ENCODE measurements around the gene DDT.
A peak's percentile ranks its signal among the peaks of the same experiment; 100 is the strongest.
"Not testable (repeated sequence)": the region's sequence is repeated elsewhere in the genome, so short reads cannot be mapped to it uniquely, and the experiment has no call there.

The DDT gene

GRCh38 chr22:23974345-23974744 is at the start of gene DDT:
Gene DDT, minus strand, starts transcription at chr22:23974441. Its CDS starts 27 bp downstream, at chr22:23974414.
- DNase-seq = not testable (repeated sequence)

DNA sequence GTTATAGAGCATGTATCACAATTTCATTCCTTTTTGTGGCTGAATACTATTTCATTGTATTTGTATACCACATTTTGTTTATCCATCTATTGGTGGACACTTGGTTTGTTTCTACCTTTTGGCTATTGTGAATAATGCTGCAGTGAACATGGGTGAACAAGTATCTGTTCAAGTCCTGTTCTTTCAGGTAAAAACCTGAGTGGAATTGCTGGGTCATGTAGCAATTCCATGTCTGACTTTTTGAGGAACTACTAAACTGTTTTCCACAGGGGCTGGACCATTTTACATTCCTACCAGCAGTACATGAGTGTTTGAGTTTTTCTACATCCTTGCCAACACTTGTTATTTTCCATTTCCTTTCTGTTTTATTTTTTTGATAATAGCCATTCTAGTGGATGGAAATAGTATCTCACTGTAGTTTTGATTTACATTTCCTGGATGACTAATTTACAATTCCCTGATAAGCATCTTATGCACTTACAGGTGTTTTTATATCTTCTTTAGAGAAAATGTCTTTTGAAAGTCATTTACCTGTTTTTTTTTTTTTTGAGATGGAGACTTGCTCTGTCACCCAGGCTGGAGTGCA is 49.1 kb upstream of the DDT start:
- DNase-seq = no peak

DNA sequence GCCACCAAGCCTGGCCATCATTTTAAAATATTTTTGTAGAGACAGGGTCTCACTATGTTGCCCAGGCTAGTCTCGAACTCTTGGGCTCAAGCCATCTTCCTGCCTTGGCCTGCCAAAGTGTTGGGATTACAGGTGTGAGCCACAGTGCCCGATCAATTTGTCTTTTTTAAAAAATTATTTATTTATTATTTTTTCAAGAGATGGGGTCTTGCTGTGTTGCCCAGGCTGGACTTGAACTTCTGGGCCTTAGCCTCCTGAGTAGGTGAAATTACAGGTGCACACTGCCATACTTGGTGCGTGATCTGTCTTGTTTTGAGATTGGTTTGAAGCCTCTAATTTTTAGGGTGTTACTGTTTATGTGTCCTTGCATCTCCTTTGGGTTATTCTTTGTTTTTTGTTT is 47.1 kb upstream of the DDT start:
- DNase-seq = no peak

- DNase-seq = no peak
Observed at GRCh38 chr22:24016156-24016555, 41.9 kb upstream of the DDT start.

GRCh38 chr22:24011735-24012068 is 37.5 kb upstream of the DDT start:
- no peak for DNase-seq

DNA sequence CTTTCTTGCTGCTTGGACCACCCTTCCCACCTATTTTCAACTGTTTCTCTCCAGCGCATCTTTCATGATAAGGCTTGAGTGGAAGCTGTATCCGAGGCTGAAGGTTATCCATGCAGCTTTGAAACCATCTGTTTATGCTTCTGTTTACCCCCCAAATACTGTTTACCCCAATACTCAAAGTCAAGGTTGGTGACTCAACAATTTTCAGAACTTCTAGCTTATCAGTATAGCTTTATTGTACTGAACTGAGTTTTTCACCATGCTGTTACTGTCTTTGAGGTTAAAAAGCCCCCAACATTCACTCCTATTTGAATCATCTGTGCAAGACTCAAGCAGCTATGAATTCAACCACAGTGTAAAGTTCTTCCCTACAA is 35.8 kb upstream of the DDT start:
- DNase-seq = no peak

DNA sequence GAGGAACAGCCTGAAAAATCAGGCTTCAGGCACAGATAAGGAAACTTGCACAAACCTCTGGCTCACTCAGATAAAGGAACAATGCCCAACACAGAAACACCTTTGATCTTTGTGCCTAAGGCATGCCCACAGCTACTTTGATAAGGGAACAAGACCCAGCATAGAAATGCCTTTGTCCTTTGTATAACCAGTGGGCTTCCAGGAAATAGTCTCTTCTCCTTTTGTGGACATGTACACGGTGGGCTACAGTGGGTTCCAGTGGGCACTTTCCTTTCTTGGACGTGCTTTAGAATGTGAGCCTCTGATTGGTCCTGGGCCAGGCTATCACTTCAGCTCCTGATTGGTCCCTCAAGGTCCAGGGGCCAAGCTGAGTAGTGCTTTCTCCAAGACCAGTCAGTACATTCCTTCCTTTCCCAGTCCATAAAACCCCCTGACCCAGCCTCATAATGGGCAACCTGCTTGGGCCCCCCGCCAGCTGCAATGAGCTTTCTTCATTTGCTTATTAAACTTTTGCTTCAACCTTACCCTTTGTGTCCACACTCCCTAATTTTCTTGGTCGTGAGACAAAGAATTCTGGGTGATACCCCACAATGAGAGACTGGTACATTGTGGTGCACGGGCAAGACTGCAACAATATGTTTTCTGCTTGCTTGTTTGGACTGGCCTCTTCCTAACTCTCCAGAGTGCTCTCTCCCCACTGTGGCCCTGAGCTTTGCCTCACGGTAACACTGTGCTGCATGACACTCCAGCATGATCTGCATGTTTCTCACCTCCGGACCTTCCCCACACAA is 35.2 kb upstream of the DDT start:
- DNase-seq = no peak

DNA sequence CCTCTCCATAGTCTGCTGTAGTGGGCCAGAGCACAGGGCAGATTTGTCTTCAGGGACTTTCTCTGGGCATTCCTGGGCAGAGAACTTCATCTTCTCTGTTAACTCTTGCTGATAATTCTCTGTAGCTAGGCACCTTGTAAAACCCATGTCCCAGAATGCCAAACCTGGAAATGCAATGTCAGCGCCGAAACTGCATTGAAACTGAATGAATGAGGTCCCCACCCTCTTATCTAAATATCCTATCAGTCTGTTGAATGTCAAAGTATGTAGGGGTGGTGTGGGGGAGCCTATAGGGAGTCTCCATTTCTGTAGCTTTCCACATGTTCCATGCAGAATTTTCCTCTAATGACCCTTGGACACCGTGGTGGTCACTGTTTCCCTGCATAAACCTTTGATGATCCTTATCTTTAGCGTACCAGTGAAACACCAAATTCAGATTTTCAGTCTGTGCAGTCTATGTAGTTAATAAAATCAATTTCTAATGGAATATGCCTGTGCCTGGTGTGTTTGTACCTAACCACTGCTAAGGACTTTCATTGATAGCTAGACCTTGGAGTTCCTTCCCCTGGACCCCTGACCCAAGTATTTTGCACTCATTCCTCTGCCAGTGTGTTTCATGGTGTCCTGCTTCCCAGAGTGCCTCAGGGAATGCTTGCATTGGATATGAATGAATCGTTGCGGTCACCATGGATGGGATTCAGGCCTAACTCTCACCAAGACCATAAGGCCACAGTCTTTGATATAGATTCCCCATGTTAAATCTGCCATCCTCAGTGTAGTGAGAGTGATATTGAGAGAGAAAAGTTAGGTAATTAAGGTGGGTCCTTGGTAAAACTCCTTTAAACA is 34.4 kb upstream of the DDT start:
- DNase-seq = no peak

GRCh38 chr22:24008022-24008283 is 33.7 kb upstream of the DDT start:
- DNase-seq = no peak

- DNase-seq = no peak
Observed at GRCh38 chr22:24007253-24008021, 33.2 kb upstream of the DDT start.

- DNase-seq = no peak
Observed at GRCh38 chr22:24006914-24007214, 32.6 kb upstream of the DDT start.

- no peak for DNase-seq
Observed at GRCh38 chr22:24006207-24006913, 32.1 kb upstream of the DDT start.

DNA sequence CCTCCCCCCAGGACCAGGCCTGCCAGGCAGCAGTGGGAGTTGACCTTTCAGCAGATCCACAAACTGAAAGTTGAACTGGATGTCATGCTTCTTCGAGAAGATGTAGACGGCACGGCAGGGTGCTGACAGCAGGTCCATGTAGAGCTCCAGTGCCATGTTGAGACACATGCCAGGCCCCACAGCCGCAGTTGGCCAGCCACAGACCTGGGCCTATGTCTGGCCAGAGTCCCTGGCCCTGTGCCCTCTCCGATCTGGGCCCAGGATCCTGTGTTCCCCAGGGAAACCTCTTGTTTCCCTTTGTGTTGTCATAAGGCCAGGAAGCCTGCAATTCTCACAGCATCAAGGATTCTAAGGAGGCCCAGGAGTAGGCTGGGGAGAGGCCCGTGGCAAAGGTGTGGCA is 31.0 kb upstream of the DDT start, which contains the start of gene GSTT4:
TSS of gene GSTT4 (minus strand) at position 253 of the 400 bp plus-strand sequence. CDS start at position 156, 97 bp downstream.
- peak; percentile 26 for DNase-seq

DNA sequence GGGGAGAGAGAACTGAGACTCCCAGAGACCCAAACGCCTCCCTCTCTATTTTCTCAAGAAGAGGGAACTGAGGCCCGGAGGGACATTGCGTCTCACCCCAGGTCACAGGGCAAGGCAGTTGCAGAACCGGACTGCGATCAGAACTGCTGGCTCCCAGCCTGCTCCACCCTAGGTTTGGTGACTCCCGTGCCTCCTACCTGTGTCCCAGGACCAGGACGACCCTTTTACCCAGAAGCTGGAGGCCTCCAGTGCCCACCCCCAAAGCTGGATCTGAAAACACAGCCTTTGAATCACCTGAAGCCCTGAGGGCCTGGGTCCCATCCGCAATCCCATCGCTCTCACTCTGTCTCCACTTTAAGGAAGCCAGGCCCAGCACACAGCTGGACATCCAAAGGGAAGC is 29.6 kb upstream of the DDT start:
- no peak for DNase-seq

GRCh38 chr22:24002851-24003250 is 28.6 kb upstream of the DDT start:
- no peak for DNase-seq

DNA sequence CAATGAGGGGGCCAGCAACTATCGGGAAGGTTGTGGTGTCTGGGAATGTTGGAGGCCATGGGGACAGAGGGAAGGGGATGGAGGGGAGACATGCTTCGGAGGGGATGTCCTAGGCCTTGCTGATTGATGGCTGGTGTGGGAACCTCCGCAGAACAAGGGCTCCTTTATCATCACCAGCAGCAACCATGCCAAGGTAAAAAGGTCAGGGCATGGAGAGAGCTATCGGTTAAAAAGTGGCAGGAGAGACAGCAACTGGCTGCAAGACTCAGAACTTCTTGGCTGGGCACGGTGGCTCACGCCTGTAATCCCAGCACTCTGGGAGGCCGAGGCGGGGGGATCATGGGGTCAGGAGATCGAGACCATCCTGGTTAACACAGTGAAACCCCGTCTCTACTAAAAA is 28.0 kb upstream of the DDT start:
- no peak for DNase-seq

- DNase-seq = no peak
Observed at GRCh38 chr22:24001314-24001713, 27.1 kb upstream of the DDT start.

DNA sequence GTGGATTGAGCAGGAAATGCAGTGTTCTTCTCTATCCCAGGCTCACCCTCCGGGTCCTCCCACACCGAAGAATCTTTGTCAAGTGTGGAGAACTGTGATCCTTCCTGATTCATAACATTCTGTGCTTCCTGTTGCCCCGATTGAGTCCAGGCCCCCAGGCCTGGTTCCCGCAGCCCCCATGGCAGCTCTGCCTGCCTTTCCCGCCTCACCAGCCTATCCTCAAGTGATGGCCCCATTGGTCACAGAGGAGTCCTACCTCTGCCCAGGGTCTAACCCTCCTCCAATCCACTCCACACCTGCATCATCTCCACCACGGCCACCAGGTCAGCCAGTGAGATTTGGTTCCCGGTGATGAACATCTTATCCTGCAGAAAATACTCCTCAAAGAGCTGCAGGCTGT is 25.5 kb upstream of the DDT start:
- not testable (repeated sequence) for DNase-seq

- DNase-seq = no peak
Observed at GRCh38 chr22:23997092-23997491, 22.9 kb upstream of the DDT start.

- not testable (repeated sequence) for DNase-seq
Observed at GRCh38 chr22:23993581-23994177, 19.4 kb upstream of the DDT start.

- DNase-seq = not testable (repeated sequence)
Observed at GRCh38 chr22:23993080-23993479, 18.8 kb upstream of the DDT start.

- not testable (repeated sequence) for DNase-seq
Observed at GRCh38 chr22:23989583-23990244, 15.5 kb upstream of the DDT start.

All from RPMI8226 (cell line).